Measurements from ENCODE around the gene CAMKK2. TPM values are rescaled to one million over a fixed set of nuclear protein-coding genes. Genes with fewer than 3 reads are reported as not detected.

The CAMKK2 gene
- polyA plus RNA-seq, 1 donor from 2014 or later: 29.2 TPM

- Histone ChIP-seq H3K9me2 (ENCODE audit: insufficient read depth, low read length) (no peaks in the 10 kb centered on the region), H3K27ac (ENCODE audit: low read length) (no peak overlapping the region), H3F3A (ENCODE audit: insufficient read depth, low read length, poor library complexity, severe bottlenecking) (no peaks in the 10 kb centered on the region), H2AFZ (ENCODE audit: low read depth, low read length) (no peak overlapping the region), H3K9ac (ENCODE audit: low read length) (no peak overlapping the region), H3K27me3 (ENCODE audit: insufficient read depth, low read depth, low read length) (no peaks in the 10 kb centered on the region), H3K9me3 (ENCODE audit: low read length) (no peaks in the 10 kb centered on the region), H3K4me2 (ENCODE audit: low read length) (no peak overlapping the region), H3K4me3 (ENCODE audit: low read length) (no peak overlapping the region), H4K20me1 (ENCODE audit: insufficient read depth) (no peaks in the 10 kb centered on the region), H3K36me3 (ENCODE audit: insufficient read depth, low read length) (peaks cover 4% of the 10 kb centered on the region), H3K79me2 (replicated peaks; ENCODE audit: insufficient read depth, low read length) (no peaks in the 10 kb centered on the region)
- peak; percentile 81 for TF ChIP-seq CTCF (IDR thresholded peaks at IDR 0.05; ENCODE audit: poor library complexity, severe bottlenecking)
- no peak for TF ChIP-seq TAF1 (IDR thresholded peaks at IDR 0.05; ENCODE audit: low read depth)
- peak; percentile 72 for TF ChIP-seq RAD21 (conservative IDR thresholded peaks at IDR 0.05)
- no peak for TF ChIP-seq EP300 (conservative IDR thresholded peaks at IDR 0.05; ENCODE audit: poor library complexity, severe bottlenecking)
- no peak for TF ChIP-seq MXI1 (conservative IDR thresholded peaks at IDR 0.05; ENCODE audit: poor library complexity, severe bottlenecking)
- no peak for TF ChIP-seq POLR2AphosphoS5 (IDR thresholded peaks at IDR 0.05)
- TF ChIP-seq SMC3 (conservative IDR thresholded peaks at IDR 0.05; ENCODE audit: poor library complexity): peak; percentile 79
- TF ChIP-seq, protein P1, sequence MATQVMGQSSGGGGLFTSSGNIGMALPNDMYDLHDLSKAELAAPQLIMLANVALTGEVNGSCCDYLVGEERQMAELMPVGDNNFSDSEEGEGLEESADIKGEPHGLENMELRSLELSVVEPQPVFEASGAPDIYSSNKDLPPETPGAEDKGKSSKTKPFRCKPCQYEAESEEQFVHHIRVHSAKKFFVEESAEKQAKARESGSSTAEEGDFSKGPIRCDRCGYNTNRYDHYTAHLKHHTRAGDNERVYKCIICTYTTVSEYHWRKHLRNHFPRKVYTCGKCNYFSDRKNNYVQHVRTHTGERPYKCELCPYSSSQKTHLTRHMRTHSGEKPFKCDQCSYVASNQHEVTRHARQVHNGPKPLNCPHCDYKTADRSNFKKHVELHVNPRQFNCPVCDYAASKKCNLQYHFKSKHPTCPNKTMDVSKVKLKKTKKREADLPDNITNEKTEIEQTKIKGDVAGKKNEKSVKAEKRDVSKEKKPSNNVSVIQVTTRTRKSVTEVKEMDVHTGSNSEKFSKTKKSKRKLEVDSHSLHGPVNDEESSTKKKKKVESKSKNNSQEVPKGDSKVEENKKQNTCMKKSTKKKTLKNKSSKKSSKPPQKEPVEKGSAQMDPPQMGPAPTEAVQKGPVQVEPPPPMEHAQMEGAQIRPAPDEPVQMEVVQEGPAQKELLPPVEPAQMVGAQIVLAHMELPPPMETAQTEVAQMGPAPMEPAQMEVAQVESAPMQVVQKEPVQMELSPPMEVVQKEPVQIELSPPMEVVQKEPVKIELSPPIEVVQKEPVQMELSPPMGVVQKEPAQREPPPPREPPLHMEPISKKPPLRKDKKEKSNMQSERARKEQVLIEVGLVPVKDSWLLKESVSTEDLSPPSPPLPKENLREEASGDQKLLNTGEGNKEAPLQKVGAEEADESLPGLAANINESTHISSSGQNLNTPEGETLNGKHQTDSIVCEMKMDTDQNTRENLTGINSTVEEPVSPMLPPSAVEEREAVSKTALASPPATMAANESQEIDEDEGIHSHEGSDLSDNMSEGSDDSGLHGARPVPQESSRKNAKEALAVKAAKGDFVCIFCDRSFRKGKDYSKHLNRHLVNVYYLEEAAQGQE (IDR thresholded peaks at IDR 0.05; ENCODE audit: borderline replicate concordance): no peak
- TF ChIP-seq EZH2 (IDR thresholded peaks at IDR 0.05; ENCODE audit: borderline replicate concordance, insufficient read depth, low read length, poor library complexity, severe bottlenecking): no peak
These were observed 38.2 kb upstream of the CAMKK2 start for GRCh38 chr12:121334513-121335343.

- Histone ChIP-seq H3K27me3 (ENCODE audit: insufficient read depth, low read depth, low read length) (no peaks in the 10 kb centered on the region), H3K9me2 (ENCODE audit: insufficient read depth, low read length) (no peaks in the 10 kb centered on the region), H4K20me1 (ENCODE audit: insufficient read depth) (no peaks in the 10 kb centered on the region), H3K79me2 (replicated peaks; ENCODE audit: insufficient read depth, low read length) (no peaks in the 10 kb centered on the region), H3K9ac (ENCODE audit: low read length) (no peak overlapping the region), H3K4me2 (ENCODE audit: low read length) (no peak overlapping the region), H3K4me3 (ENCODE audit: low read length) (no peak overlapping the region), H3K27ac (ENCODE audit: low read length) (no peak overlapping the region), H2AFZ (ENCODE audit: low read depth, low read length) (no peak overlapping the region), H3F3A (ENCODE audit: insufficient read depth, low read length, poor library complexity, severe bottlenecking) (no peaks in the 10 kb centered on the region), H3K9me3 (ENCODE audit: low read length) (no peaks in the 10 kb centered on the region), H3K36me3 (ENCODE audit: insufficient read depth, low read length) (peaks cover 4% of the 10 kb centered on the region)
- TF ChIP-seq TAF1 (IDR thresholded peaks at IDR 0.05; ENCODE audit: low read depth) (no peak), EZH2 (IDR thresholded peaks at IDR 0.05; ENCODE audit: borderline replicate concordance, insufficient read depth, low read length, poor library complexity, severe bottlenecking) (no peak), MXI1 (conservative IDR thresholded peaks at IDR 0.05; ENCODE audit: poor library complexity, severe bottlenecking) (no peak), POLR2AphosphoS5 (IDR thresholded peaks at IDR 0.05) (no peak), SMC3 (conservative IDR thresholded peaks at IDR 0.05; ENCODE audit: poor library complexity) (no peak), RAD21 (conservative IDR thresholded peaks at IDR 0.05) (no peak), CTCF (IDR thresholded peaks at IDR 0.05; ENCODE audit: poor library complexity, severe bottlenecking) (no peak), EP300 (conservative IDR thresholded peaks at IDR 0.05; ENCODE audit: poor library complexity, severe bottlenecking) (no peak)
- TF ChIP-seq, protein P1 (IDR thresholded peaks at IDR 0.05; ENCODE audit: borderline replicate concordance): no peak
These were observed 37.2 kb upstream of the CAMKK2 start for GRCh38 chr12:121333747-121334146.
